SIG-M5 (cell line): Measurements from ENCODE around the gene FAM13A.
"Not testable (repeated sequence)": the region's sequence is repeated elsewhere in the genome, so short reads cannot be mapped to it uniquely, and the experiment has no call there.

Experiments
- DNase-seq: peaks from one replicate; lab custom pipeline; 2025; lab: John Stamatoyannopoulos, UW

Gene FAM13A

DNA sequence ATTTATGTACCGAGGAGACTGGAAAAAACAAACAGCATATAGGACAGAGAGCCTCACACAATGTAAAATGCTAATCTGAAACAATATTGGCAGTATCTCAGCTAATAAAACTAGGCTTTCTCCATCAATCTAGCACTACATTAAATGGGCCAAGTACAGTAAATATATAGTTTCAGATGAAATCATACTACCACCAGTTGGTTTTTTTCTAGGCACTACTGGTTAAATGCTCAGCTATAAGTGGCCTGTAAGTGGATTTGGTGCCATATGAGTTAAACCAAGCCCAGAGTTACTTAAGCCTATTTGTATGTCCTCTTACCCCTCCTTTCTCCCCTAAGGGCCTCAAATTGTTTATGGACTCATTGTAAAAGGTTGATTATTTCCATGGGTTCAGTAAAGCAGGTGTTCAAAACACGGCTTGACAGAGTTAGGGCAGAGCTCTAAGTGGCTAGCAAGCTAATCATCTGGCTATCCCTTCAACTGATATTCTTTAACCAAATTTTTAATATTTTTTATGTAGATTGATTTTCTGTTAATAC is 57.5 kb downstream of the FAM13A start:
- DNase-seq = no peak

DNA sequence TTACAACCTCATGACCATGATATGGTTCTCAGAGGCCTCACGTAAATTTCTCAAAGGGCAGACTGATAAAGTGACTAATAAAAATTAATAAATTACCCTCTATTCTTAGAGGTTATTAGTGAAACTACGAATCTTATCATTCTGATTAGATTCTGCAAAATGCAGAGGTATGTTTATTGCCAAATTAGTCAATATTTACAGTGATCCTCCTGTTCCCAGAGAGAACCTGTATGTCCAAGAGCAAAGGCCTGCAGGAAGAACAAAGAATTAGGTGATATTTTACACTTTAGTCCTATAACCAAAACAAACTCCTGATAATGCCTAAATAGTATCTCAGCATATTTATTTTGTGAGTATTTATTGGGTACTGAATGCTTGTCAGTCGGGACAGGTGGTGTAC is 58.1 kb downstream of the FAM13A start:
- DNase-seq = no peak

DNA sequence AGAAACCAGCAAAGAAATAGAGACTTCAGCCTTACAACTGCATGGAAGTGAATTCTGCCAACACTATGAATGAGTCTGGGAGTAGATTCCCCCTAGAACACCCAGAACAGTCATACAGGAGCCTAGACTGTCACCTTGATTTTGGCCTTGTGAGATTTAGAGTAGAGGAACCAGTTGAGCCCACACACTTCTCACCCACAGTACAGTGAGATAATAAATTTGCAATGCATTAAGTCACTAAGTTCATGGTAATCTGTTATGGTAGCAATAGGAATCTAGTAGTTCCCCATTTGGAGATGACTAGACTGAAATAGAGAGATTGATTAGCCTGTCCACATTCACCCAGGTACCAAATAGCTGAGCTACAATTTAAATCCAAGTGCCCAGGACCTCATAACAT is 59.0 kb downstream of the FAM13A start:
- no peak for DNase-seq

DNA sequence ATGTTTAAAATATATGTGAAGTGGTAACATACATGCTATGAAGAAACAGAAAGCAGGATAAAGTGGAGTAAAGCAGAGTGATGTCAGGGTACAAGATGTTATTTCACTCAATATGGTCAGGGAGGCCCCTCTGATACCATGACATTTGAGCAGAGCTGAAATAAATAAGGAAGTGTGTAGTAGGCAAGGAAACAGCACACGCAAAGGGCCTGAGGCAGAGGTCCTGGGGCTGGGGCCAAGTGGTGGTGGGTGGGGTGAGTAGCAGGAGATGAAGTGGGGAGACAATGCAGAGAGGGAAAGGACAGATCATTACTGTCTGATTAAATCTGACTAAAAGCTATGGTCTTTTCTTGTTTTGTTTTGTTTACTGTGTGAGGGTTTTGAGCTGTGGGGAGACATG is 61.1 kb downstream of the FAM13A start:
- no peak for DNase-seq

DNA sequence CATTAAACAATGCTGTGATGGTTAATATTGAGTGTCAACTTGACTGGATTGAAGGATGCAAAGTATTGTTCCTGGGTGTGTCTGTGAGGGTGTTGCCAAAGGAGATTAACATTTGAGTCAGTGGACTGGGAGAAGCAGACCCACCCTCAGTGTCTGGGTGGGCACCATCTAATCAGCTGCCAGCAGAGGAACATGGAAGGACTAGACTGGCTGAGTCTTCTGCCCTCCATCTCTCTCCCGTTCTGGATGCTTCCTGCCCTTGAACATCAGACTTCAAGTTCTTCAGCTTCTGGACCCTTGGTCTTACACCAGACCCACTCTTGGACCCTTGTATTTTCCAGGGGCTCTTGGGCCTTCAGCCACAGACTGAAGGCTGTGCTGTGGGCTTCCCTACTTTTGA is 61.7 kb downstream of the FAM13A start:
- not testable (repeated sequence) for DNase-seq

DNA sequence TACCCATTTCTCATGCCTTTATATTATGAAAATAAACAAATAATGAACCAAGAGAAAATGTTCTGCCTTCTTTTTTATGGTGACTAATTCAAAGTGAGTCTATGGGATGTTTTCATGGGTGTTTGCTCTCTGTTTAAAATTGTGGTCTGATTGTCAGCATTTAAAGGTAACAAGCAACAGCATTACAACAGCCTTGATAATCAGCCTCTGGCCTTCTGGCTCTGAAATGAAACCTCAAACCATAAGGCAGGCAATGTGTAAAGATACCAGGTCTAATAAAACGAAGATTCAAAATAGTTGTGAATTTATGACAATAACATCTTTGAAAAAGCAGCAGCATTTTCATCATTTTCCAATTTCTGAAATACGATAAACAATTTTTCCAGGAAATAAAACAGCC is 63.7 kb downstream of the FAM13A start:
- no peak for DNase-seq

DNA sequence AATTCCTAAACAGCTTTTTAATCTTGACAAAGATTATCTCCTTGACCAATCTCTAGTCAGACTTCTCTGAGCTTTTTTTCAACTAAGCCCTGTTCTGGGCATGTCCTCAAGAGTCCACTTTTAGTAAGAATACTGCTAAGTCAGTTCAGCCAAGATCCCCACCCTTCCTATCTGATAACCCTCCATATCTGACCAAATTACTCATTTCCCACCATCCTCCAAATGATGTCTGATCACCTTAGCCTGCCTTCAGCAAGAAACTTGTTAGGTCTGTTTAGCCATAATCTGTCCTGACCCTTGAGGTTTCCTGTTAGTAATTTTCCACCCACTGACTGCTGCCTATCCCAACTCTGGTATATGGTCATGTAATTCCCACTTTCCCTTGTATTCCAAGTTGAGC is 65.2 kb downstream of the FAM13A start:
- DNase-seq = no peak

DNA sequence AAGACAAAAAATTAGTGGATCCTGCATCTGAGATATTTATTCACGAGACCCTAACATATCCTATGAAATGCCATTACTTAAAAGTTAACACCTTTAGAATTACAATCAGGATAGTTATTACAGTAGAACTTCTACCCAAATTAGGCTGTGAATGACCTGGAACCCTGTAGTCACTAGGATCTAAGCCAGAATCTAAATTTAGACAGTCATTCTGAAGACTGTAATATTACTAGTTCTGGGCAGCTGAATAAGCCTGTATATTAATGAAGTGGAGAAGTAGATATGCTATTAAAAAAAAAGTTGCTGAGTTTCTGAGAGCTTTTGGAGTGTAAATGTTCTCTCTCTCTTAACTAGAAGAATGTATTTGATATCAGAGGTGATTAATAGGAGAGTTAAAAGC is 67.0 kb downstream of the FAM13A start:
- no peak for DNase-seq

DNA sequence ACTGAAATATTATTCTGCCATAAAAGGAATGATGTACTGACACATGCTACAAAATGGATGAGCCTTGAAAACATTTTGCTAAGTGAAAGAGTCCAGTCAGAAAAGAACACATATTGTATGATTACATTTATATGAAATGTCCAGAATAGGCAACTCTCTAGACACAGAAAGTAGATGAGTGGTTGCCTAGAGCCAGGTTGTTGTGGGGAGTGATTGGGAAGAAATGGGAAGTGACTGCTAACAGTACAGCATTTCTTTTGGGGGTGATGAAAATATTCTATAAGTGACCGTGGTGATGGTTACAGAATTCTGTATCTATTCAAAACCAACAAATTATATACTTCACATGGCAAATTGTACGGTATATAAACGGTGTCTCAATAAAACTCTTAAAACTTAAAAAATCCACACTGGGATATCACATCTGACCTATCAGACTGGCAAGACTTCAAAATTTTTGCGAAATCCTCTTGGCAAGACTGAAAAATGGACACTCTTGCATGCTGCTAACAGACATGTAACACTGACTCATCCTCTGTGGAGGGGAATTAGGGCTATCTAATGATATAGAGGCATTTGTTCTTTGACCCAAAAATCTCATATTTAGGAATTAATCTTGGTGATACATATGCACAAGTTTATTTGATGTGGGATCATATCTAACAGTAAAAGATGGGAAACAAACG is 71.8 kb downstream of the FAM13A start:
- no peak for DNase-seq

DNA sequence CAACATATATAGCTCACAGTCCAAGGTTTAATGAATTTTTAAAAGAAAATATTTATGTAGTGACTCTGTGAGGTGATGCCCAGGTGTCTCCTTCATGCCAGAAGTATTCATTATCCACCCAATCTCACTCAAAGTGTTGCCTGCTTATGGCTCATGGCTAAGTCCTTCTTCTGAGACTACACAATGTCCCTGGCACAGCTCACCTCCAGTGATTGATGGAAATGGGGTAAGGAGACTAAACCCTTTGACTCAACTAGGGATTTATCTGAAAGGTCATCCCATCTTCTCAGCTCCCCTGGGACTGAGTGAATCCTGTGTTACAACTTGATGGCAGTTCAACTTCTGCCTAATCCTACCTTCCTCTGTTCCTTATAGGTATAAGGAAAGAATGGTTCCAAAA is 74.2 kb downstream of the FAM13A start:
- DNase-seq = no peak

DNA sequence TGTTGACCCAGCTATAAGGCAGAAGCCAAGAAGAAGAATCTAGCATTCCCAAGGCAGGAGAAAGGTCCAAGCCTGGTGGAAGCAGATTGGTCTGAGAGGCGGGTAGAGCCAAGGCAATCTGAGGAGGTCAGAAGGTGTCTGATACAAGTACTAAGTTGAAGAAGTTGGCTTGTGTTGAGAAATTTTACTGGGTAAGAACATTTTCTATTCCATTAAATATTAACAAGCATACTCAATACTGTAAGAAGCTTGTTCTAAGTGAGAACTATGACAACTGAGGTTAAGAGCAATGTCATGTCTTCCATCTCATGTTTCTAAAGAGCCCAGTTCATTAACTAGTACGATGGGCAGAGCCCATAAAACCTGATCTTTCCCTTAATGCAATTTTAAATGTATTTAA is 75.0 kb downstream of the FAM13A start:
- no peak for DNase-seq

DNA sequence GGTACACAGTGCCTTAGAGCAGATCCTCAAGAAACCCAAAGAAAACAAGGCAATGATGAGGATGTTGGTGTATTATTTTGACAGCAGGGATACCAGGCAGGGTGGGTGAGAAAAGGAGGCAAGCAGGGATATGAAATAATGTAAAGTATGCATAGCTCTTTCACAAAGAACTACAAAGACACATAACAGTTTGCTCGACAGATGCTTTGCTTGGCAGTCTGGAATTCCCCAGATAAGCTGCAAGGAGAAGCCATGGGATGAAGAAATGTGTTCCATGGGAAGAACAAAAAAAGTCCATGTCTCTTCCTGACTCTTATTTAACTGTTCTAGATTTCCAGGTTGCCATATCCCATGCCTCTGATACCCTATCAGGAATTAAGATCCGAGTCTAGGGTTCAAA is 75.4 kb downstream of the FAM13A start:
- no peak for DNase-seq

DNA sequence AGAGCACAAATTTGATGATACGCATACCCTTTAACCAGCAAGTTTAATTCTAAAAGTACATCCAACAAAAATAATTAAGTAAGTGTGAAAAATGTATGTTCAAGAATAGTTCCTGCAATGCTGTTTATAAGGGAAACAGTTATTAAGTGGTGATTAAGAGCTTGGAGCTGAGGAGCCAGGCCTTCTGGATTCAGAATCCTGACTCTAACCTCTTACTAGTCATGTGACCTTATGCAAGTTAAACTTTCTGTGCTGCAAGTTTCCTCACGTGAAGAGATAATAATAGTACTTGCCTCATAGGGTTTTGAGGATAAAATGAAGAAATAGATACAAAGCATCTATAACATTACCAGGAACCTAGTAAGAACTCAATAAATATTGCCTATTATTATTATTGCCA is 77.7 kb downstream of the FAM13A start:
- no peak for DNase-seq

DNA sequence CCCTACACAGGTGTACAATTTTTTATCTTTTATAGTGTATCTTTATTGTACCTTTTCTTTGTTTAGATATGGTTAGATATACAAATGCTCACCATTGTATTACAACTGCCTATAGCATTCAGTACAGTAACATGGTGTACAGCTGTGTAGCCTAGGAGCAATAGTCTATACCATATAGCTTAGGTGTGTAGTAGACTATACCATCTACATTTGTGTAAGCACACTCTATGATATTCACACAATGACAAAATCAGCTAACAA is 80.3 kb downstream of the FAM13A start:
- no peak for DNase-seq

DNA sequence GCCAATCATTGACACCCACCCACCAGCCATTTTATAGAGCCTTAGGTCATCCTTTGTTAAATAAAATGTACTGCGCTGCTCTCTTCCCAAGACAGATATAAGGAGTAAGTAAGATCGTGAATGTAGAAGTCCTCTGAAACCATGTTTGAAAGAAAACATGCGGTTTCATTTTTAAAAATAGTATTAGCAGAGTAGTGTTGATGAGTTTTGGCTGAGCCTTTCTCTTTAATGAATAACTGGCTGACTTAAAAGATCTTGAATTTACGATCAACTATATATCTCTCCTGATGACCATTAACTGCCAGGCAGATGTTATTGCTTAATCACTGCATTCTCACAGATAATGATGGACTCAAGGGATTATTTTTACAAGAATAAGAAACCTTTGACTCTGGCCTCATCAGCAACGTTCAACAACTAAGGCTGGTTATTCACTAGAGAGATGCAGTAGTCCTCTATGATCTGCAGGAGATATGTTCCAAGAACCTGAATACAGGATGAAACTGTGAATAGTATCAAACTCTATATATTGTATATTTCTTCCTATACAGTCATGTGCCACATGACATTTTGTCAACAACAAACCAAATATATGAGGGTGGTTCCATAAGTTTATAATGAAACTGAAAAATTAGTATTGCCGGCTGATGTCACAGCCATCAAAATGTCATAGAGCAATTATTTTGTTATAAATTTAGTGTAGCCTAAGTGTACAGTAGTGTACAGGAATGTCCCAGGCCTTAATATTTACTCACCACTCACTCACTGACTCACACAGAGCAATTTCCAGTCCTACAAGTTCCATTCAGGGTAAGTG is 80.8 kb downstream of the FAM13A start:
- no peak for DNase-seq

DNA sequence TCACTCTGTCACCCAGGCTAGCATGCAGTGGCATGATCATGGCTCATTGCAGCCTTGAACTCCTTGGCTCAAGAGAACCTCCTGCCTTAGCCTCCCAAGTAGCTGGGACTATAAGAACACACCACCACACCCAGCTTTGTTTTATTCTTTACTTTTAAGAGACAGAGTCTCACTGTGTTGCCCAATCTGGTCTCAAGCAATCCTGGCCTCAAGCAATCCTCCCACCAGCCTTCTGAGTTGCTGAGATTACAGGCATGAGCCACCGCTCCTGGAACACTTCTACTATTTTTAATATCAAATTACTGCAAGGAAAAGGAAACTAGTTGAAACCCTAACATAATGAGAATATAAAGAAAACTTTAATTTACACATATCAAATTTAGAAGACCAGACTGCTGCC is 85.4 kb downstream of the FAM13A start:
- DNase-seq = no peak

DNA sequence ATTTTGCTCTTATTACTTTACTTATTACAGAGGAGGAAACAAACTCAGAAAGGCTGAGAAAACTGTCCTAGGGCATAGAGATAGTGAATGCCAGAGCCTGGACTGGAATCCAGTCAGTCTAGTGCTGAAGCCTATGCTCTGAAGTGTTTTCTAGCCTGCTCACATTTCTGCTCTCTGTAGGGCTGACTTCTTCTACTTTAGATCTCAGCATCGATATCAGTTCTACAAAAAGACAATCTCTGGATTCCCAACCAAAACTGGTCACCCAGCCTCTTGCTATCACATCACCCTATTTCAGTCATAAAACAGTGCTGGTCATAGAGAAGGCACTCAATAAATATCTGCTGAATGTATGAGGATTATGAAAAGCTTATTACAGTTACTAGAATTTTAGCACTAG is 87.2 kb downstream of the FAM13A start:
- DNase-seq = no peak

DNA sequence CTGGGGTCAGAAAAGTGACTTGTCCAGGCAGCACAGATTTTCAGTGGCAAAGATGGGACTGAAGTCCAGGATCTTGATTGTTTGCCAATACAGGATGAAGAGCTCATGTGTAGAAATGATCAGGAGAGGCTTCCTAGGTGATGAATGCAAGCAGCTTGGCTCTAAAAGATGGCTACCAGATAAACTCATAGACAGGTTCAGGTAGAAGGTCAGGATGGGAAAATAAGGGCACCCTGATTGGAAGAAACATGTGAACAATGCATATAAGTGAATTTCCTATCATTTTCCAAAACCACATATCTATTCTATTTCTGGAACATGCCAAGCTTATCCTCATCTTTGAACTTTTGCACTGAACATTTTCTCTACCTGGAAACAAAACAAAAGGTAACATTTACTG is 87.7 kb downstream of the FAM13A start:
- no peak for DNase-seq

DNA sequence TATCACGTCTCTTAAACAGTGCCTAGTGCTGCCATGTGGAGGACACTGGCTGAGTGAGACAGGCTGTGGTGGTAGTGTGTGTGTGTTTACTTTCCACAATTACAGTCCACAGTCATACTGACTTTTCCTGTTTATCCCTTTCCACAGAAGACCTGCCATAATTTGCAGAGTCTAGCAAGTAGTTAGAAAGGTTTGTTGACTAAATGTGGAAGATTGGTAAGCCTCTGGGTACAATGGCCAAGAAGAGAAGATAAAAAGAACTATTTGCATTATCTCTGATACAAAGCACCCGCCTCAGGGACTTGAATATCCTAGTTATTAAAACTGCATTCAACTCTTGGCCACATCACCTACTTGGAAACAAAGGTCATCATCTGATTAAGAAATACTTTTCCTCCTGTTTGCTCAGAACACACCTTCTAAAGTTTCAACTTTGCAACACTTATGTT is 89.1 kb downstream of the FAM13A start:
- DNase-seq = no peak

DNA sequence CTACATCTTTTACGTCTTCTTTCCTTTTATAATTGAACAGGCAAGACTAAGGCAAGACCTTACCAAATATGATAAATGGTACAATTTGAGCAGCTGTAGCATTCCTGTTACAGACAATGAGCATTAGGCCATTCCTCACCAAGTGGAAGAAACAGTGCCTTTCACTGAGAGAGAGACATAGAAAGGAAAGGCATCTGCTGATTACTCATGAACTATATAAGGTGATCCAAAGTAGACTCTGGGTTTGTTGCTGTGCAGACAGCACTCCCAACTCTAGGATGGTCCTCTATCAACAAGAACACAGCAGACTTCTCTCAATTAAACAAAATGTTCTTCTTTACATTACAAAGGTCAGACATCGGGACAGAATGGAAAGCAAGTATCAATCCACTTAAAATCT is 91.9 kb downstream of the FAM13A start:
- DNase-seq = no peak

DNA sequence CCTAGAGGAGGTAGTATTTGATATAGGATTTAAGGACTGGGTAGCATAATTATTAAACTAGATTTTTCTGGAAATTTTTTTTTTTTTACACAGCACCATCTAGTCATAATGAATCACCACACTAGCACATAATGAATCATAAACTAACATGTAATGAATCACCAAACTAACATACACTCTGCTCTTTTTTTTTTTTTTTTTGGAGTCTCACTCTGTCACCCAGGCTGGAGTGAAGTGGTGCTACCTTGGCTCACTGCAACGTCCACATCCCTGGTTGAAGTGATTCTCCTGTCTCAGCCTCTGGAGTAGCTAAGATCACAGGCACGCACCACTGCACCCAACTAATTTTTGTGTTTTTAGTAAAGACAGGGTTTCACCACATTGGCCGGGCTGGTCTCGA is 92.5 kb downstream of the FAM13A start:
- DNase-seq = no peak

DNA sequence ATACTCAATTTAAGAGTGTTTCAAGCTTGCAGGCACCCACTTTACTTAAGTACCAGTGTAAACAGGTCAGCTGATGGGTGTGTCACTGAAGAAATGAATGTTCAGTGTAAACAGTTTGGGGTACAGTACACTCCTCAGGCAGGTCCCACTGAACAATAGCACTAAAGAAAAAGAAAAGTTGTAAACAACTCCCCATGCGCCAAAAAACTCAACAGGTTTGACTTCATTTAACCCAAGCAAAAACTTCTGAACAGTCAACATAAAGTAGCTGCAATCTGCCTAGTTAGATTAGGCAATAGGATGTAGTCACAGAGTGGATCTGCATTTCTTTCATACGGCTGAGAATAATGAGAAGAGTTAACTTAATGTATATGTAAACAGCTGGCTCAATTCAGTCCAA is 93.2 kb downstream of the FAM13A start:
- no peak for DNase-seq

DNA sequence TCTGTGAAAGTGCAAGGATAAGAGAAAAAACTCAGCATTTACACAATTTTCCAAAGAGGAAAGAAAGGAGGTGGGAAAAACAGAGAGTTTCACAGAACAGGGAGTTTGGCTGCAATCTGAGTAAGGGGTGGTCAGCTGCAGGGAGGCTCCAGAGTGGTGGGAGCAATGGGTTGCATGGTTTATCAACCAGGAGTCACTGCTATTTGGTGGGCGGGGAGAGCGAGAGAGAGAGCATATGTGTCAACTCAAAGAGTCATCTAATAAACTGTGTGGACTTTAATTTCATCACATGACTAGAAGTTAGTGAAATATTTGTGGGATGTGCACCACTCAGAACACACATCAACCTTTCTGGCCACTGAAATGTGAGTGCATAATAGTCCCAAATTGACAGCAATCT is 94.6 kb downstream of the FAM13A start:
- no peak for DNase-seq

DNA sequence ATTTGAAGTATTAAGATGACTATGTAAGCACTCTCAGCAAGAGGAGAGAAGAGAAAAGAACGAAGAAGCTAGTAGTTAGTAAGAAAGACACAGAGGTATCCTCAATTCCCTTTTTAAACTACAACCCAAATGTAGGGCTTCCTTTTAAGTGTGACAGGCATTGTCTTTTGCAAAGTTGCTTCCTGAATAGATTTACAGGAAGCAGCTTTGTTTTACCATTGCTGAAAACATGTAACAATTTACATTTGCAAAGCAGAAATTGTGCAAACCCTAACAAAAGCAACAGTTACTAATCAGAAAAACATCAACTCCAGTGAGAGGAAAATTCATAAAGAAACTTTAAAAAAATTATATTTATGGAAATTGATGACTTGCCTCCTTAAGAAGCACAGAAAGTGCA is 96.4 kb downstream of the FAM13A start:
- DNase-seq = no peak
